Epidermal melanocyte (primary cell): ENCODE data around the gene AFF3.
"Not testable (repeated sequence)": the region's sequence is repeated elsewhere in the genome, so short reads cannot be mapped to it uniquely, and the experiment has no call there.

Experiments used
- DNase-seq: peaks from one replicate; pipeline ENCODE4 v3.0.0; 2011; ENCODE audit warnings: low spot score; ENCODE audit not compliant: insufficient read length

AFF3 gene

DNA sequence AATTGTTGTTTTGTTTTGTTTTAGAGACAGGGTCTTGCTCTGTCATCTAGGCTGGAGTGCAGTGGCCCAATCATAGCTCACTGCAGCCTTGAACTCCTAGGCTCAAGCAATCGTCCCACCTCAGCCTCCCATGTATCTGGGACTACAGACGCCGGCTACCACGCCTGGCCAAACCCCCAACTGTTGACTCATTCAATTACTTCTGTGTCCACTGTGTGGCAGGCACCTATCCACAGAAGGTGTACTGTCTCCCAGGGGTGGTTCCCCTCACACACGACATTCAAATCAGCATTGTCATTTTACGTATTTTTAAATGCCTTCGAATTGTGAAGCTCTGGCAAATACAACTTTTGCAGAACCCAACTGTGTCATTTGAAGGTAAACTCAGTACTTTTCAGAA is 464.6 kb downstream of the AFF3 start:
- DNase-seq, result no peak

DNA sequence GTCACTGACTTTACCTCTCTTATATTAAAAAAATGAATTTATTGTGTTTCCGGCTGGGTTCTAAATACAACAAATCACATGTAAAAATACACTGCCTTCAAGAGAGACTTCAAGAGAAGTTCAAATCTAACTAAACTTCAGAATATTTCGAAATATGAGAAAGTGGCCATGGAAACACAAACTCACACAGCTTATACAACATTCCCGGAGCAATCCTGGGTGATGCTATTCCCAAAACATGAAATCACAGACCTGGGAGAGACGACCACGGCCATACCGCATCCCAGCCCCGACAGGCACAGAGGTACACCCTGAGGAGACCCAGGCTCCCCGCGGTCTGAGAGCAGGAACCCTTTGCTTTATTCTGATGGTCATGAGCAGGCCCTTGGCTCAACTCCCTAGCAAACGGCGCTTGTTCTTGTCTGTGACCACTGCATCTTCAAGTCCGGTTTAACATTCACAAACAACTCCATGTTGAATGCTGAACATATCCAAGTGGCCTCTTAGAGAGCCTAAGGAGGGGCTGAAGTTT is 467.2 kb downstream of the AFF3 start:
- DNase-seq, result no peak

DNA sequence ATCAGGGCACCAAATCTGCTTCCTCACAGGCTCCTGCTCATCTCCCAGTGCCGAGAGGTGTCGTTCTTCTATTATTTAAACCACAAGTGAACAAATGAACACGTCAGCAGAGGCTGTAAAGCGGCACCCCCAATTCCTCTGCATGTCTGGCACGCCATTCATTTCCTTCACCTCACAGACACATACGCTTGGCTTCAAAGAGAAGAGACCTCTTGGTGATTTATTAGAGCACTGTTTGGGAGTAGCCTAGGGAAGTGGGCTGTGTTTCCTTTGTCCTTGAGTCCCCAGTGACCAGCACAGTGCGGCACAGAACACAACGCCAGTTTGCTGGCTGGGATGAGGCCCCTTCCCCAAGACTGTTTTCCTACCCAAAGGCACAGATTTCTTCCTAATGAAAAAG is 468.3 kb downstream of the AFF3 start:
- DNase-seq, result no peak

DNA sequence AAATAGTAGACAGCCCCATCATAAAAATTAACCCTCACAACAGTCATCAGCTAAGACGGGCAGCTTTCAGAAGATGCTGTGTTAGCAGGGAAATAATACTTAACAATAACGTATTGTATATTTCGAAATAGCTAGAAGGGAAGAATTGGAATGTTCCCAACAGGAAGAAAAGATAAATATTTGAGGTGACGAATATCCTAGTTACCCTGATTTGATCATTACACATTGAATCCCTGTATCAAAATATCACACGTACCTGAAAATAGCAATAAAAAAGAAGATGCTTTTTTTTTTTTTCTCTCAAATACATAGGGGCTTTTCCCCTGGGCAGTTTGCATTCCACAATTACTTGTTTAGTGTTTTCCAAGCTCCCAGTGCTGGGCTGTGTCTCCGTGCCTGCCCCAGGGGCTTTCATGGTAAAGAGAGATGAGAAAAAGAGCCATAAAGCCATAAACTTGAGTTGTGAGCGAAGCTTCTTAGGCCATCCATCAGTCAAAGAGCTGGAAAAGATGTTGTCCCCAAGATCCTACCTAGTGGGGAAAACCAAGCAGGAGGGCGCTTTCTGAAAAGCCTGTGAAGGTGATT is 469.5 kb downstream of the AFF3 start:
- no peak for DNase-seq

DNA sequence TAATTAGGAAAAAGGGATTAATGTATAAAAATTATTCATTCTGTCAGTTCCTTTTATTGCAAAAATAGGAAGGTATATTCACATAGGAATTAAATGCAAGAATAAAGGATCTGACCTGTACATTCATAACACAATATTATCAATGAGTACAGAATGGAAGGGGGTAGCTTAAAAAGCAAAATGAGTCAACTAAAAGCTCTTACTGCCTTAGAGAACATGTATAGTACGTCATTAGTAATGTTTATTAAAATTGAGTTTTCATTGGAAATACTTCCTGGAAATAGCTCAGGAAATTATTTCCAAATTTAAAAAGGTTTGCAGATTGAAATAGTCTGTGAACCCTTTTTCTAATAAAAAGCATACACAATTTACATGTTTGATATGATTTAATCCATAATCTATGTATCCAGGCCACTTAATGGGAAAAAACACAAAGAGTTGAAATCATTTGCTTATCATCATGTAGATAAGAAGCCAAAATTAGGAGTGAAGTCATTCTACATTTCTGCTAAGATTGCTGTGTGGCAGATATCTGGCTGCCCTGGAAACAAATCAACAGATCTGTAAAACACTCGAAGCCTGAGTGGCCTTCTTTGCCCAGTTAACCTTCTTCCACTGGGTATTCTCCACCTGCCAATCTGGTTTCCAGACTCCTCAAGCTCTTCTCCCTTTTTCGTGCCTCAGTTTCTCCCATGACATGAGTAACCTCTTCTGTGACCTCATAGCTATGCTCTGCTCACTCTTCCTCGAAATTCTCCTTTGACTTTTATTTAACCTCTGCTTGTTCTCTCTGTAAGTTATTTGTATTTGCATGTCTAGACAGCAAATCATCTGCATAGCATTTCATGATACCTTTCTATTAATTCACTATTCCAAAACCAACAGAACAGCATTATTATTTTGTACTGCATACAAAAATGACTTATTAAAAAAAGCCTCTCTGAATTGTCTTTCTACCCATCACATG is 471.3 kb downstream of the AFF3 start:
- no peak for DNase-seq

DNA sequence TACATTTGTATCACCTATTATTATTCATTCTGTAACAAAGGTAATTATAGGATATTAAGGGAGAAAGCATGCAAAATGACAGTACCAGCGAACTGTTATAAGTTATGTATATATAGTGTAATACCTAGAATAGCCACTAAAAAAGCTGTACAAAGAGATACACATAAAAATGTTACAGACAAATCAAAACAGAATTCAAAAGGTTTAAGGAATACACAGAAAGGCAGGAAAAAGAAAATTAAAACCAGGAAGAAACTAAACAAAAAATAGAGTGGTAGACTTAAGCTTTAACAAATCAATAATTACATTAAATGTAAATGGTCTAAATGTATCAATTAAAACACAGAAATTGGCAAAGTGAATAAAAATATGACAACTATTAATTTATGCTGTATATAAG is 476.1 kb downstream of the AFF3 start:
- no peak for DNase-seq

DNA sequence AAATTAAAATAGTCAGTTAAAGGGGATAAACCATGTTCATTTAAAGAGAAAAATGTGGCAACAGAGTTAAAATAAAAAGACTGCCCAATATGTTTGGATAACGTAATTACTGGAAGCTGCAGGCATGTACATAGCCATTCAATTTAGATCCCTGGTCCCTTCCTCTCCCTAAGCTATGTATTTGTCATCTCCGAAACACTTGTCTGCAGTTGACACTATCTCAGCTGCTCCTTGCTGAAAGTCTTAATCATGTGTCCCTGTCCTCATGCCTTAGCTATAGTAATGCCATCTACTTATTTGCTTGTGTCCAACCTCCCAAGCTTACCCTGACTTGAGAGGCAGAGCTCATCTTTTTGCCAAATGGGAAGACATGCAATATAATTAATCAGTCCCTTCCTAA is 478.7 kb downstream of the AFF3 start:
- no peak for DNase-seq

DNA sequence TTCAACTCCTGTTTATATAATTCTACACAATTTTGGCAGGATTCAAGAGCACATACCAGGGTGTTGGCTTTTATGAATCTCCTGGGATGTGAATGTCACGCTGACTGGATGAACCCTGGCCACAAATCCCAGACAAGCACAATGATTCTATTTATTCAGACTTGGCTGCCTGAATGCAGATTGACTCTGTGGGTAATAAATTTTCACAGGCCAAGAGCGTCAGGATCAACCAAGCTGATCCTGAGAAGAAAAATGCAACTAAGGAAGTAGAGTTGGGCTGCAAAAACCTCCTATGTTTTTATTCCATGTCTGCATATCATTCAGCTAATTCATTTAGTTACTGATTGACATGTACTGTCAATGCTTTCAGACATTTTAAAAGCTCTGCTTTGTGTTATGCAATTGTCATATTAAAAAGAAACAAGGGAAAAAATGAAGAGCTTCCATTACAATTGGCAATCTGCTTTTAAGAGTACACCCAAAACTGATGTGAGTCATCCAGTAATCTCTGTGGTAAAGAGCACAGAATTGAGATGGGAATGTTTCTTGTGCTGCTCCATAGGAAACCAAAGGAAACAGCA is 479.5 kb downstream of the AFF3 start:
- peak; percentile 86 for DNase-seq

DNA sequence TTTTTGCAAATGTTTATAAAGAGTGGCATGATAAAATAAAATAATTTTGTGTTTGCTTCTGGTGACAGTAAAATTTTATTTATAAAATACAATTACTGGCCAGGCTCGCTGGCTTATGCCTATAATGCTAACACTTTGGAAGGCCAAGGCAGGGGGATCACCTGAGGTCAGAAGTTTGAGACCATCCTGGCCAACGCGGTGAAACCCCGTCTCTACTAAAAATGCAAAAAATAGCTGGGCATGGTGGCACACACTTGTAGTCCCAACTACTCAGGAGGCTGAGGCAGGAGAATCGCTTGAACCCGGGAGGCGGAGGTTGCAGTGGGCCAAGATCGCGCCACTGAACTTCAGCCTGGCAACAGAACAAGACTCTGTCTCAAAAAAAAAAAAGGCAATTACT is 480.6 kb downstream of the AFF3 start:
- not testable (repeated sequence) for DNase-seq

DNA sequence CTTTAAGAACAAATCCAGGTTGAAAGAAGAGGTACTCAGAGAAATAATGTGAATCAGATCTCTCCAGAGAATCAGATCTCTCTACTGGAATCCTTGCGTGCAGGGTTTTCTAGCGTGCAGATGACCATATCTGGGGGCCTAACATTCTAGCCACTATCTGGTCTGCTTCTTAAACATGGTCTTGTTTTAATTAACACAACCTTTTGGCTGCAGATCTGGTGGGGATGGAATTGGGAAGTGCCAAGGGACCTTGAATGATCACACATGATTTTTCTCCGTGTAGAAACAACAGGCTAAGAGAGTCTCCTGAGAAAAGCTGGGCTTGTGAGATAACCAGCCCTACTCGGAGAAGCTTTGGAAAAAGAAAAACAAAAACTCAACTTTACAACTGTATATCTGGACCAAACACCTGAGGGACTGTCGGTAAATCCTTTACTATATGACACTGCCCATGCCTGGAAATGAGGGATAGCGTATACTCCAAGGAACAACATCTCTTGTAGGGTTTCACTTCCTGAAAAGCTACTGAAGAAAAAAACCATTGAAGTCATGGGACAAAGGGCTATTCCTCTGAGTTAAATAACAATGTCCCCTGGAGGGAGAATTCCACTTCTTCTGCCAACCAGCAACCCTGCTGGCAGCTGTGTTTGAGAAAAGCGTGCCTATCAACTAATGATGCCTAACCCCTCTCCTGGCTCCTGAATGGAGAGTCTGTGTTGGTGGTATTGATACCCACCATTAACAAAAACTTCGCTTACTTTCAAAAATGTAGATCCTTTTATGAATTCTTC is 481.6 kb downstream of the AFF3 start:
- DNase-seq, result no peak

DNA sequence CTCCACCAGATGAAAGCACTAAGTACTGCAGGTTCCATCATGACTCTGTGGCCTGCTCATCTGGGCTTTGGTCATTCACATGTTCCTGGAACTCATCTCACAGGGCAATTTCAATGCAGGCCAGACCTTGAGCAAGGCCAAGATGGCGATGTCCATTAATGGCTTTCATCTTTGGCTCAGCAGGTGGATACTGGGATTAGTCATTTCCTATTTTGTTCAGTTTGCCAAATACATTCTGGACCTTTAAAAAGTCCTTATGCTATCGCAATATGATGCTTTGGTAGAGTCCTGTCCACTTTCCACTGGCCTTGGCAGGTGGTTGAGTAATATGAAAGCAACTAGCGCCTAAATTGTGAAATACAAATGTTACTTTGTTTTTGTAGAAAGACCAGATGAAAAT is 482.5 kb downstream of the AFF3 start:
- no peak for DNase-seq

DNA sequence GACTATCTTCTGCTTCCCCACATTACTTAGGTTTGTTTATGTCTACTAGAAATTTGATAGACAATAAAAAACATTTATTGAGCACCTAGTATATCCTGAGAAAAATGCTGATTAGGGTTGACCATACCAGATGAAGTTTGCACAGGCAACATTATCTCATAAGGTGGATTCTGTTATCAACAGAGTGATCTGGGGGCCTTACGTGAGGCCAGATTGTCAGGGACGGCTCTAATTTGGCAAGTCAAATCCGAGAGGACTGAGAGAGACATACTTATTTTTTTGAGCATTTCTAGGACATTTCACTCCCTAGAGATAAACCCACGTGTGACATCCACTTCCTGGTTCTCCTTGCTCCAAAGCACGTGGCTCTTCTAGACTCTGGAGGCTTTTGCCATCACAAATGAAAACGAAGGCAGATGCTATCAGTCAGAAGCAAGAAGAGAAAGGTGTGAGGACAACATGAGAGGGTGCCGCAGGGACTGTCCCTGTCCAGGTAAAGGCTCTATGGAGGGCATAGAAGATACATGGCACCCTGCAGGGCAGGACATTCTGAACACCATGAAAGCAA is 484.6 kb downstream of the AFF3 start:
- DNase-seq, result no peak

DNA sequence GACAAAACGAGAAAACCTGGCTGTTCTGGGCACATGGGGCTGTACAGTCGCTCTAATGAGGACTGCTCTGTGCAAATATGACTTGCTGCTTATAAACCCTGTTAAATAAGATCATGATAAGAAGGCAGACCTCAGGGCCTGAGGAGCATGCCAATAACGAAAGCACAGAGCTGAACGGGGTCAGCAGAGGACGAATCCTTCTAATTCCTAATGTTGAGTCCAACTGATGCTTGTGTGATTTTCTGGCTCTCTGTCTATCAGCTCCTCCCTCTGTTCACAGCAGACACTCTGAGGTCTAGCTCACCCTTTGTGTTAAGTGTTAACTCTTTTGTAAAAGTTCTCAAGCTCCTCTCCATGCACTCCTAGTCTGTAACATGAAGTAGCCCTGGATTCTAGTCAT is 485.4 kb downstream of the AFF3 start:
- DNase-seq, result no peak

DNA sequence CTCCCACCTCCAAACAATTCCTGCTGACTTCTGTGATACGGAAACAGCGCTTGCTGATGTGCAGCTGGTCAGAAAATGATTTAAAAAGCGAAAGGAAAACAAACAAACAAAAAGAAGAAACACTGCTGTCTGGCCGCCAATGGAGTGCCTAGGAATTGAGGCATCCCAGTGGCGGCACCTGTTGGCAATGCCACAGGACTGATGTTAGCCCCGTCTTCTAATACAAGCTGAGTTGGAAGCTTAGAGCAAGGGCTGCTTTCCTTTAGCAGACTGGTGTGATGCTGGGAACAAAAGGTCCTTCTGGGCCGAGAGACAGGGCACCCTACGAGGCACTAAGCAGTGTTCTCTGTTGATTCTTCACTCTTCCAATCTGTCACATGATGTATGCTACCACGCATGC is 489.0 kb downstream of the AFF3 start:
- DNase-seq, result no peak

DNA sequence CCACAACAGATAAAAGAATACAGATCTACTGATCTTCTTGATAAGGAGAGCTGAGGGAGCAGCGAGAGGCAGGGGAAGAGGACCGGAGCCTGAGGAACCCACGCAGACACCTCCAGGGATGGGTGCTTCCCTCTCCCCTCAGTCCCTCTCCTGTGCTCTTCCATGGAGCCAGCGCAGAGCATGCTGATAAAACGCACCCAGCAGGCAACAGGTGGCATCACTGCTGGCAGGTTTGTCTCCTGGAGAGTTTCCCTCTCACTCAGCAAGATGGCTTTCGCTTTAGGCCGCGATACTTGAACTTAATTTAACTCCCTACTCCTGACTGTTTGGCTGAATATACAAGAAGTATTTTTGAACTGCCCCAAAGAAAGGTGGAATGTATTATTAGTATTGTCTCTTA is 489.5 kb downstream of the AFF3 start:
- DNase-seq, result no peak

DNA sequence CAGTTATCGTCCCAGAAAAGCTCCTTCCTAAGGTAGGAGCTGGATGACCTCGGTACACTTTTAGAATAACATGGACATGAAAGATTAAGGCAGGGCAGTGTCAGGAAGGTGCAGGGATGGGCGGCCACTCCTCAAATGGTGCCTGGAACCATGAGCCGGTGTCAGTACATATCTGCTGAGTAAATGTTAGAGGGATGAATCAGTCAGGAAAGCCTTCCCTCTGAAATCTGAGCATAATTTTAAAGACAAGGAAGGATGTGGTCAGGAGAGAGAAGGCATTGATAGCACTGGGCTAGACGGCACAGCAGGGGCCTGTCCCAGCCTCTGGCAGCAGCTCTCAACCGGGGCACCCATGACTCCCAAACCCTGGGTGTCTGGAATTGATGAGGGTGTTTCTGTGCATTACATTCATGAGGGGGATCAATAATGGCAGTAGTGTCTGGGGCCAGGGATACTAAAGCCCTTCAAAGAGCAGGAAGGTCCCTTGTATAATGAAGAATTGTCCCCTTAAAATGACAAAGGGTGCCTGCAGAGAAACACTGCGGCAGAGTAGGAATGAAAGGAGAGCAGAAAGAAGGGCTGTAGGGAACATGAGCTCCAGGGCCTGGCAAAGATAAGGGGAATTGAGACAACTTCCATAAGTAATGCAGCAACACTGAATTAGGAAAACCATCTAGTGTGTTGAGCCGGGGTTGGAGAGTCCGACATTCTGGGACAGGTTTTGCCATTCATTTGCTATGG is 490.3 kb downstream of the AFF3 start:
- DNase-seq, result no peak

DNA sequence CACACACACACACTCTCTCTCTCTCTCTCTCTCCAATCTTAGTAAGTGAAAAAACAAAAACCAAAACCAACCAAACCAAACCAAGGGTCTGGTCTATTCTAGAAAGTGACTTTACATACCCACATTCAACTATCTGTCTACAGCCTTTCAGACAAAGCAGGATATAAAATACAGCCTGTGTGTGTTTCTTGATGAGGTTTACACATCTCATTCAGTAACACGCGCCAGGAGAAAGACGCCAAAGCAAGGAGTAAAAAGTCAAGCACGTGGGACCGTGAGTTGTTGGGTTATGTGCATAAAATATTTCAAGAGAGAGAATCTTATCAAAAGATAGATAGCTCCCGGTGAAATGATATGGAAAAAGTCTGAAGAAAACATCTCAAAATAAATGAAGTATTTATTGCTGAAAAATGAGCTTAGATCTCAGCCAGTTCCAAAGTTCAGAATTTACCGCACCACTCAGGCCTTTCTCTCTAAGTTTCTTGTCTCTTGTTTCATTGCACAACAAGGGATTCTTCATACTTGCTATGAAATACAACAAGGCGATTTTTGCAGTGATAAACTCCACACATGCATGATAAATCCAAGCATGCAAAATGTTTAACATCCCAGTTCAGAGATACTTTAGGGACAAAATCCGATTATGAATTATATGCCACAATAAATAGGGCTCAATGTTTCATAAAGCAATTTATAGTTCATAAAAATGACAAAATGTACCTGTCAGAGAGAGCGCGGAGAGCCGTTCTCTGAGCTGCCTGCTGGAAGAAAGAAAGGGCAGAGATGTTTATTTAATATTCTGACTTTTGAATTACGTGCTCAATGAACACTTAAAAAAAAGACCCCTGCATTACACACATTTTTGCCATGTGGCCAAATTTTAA is 493.2 kb downstream of the AFF3 start:
- no peak for DNase-seq

DNA sequence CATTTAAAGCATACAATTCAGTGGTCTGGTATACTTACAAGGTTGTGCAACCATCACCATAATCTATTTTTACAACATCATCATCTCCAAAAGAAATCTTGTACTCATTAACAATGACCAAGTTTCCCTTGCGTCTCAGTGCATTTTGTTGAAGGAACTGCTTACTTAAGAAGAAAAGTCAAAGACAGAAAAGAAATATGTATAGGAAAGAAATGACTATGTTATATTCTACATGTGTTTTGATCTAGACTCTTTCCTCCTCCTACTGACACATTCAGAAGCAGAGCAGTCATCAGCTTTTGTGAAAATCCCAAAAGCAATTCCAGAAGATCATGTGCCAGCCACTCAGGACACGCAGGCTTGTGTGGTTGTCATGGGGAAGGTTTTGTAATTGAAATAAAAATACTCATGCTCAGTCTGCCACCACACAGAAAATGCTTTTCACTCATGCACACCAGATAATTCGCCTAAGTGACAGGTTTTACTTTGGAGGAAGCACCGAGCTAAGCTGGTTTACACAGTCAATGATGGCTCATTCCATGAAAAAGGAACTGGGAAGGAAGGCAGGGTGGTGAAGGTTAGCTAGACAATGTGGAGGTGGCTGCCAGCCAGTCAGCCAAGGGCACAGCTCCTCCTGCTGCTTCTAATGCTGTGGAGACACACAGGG is 494.1 kb downstream of the AFF3 start:
- DNase-seq, result peak; percentile 28

DNA sequence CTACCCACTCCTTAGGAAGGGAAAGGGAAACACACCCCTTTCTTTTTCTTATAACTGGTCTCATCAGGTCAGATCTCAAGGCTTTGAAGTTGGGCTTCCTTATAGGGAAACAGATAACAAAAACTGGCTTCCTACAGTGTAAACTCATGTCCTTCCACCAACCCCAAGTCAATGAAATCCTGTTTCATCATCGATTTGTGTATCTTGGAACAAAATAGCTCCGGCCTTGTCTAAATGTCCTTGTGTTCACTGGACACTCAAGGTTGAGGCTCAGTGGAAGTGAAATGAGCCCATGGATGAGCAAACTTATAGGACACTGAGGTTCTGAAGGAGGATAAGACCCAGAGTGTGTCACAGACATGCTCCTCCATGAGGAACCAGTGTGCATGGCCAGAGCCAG is 496.4 kb downstream of the AFF3 start:
- DNase-seq, result no peak
